Aorta (tissue), 5 donors: ENCODE data around the gene IRF3. TPM values are rescaled to one million over a fixed set of nuclear protein-coding genes. Genes with fewer than 3 reads are reported as not detected.

ENCODE experiments used
- ATAC-seq: fragments of 200-7000 bp; cut with Tn5 transposase; one replicate; pipeline ENCODE4 v1.9.1; 2022; ENCODE audit warnings: moderate library complexity; ENCODE audit not compliant: low FRiP score
- DNase-seq, 2 donors: peaks; one replicate each; pipeline ENCODE4 v3.0.0-alpha.2; 2020
- H3K27ac ChIP-seq, 2 donors: one replicate each; pipeline ENCODE4 v1.5.1; 2013; ENCODE audit warnings: low read length in 2 of 2, mild to moderate bottlenecking in 2 of 2, moderate library complexity in 2 of 2, control low read depth in 1 of 2, inconsistent platforms in 1 of 2, low read depth in 1 of 2
- H3K27me3 ChIP-seq, 2 donors: one replicate each; pipeline ENCODE4 v1.6.1; 2013; ENCODE audit warnings: control low read depth in 1 of 2, low read length in 1 of 2, mild to moderate bottlenecking in 1 of 2, moderate library complexity in 1 of 2; ENCODE audit not compliant: insufficient read depth in 2 of 2, control insufficient read depth in 1 of 2
- H3K36me3 ChIP-seq, 2 donors: one replicate each; pipeline ENCODE4 v1.6.1; 2013; ENCODE audit warnings: control low read depth in 1 of 2, low read length in 1 of 2, mild to moderate bottlenecking in 1 of 2; ENCODE audit not compliant: insufficient read depth in 2 of 2, control insufficient read depth in 1 of 2
- H3K4me1 ChIP-seq, 2 donors: one replicate each; pipeline ENCODE4 v1.6.1; 2013; ENCODE audit warnings: low read length in 2 of 2, control low read depth in 1 of 2, mild to moderate bottlenecking in 1 of 2, moderate library complexity in 1 of 2; ENCODE audit not compliant: insufficient read depth in 2 of 2, control insufficient read depth in 1 of 2
- H3K4me3 ChIP-seq, 2 donors: one replicate each; pipeline ENCODE4 v1.5.1; 2013; ENCODE audit warnings: low read length in 2 of 2, control low read depth in 1 of 2, mild to moderate bottlenecking in 1 of 2
- H3K9me3 ChIP-seq: one replicate; pipeline ENCODE4 v1.6.1; 2013; ENCODE audit warnings: mild to moderate bottlenecking, low read length; ENCODE audit not compliant: control insufficient read depth
- WGBS, 2 donors: extraction: QIAGEN DNeasy Blood & Tissue Kit; methylation state at CpG; one replicate each; pipeline ENCODE4 v1.1.7; 2013; 5-methylcytosine and 5-hydroxymethylcytosine counted together
- intact Hi-C, 2 donors: fragments of 100-400 bp; cut with DNase I; formaldehyde crosslinking; loops; one replicate each; pipeline versions ENCODE4 v1.14.2 to v1.15.0; 2022
- microRNA-seq, 2 donors: library from miRNA; unstranded; fragments of <30 nt; microRNA quantifications; one replicate each; pipeline ENCODE4 v1.2.0, GENCODE V29; 2020
- polyA plus RNA-seq, 2 donors: library from polyadenylated mRNA; stranded (reverse); fragments of 200-250 nt; gene quantifications; one replicate each; pipeline ENCODE4 v1.2.3, GENCODE V29; 2013
- total RNA-seq, 2 donors: library from RNA; stranded (reverse); fragmentation: NEBNext Ultra II Directional; extraction: Animal tissue kit (Norgen Biotek cat#: 25700); gene quantifications; one replicate each; pipeline ENCODE4 v1.2.1, GENCODE V29; 2021
- donor health status: healthy with polysubstance abuse.
- donor health status: Bipolar disorder and iron deficiency.
- donor health status: DM: no; HTN: no; CAD: no.
- donor health status: DM: no; HTN: no; CAD: no.
- donor health status: DM: yes; HTN: yes; CAD: no.

Gene IRF3
- total and polyA plus RNA-seq, 4 donors, result 37.8 to 278 (median 68.2) TPM

- Histone ChIP-seq H3K9me3 (no peaks in the 10 kb centered on the region), H3K36me3 (peaks cover 0 to 8% of the 10 kb centered on the region in 2 donors), H3K27ac (no peak overlapping the region), H3K4me1 (no peaks in the 10 kb centered on the region), H3K27me3 (no peaks in the 10 kb centered on the region), H3K4me3 (no peak overlapping the region)
- 78 to 80% methylated on average over 19 of the region's 19 CpGs for WGBS, 2 donors
- intact Hi-C loops, result no loop called here
- DNase-seq, result no peak
- ATAC-seq, result no peak
Measured at GRCh38 chr19:49614096-49614833, 51.4 kb downstream of the IRF3 start.

GRCh38 chr19:49613374-49613773 lies 52.3 kb downstream of the IRF3 start:
- DNase-seq (no peak), ATAC-seq (no peak)
- intact Hi-C loops, result no loop called here
- Histone ChIP-seq H3K4me3 (no peak overlapping the region), H3K9me3 (no peaks in the 10 kb centered on the region), H3K27me3 (no peaks in the 10 kb centered on the region), H3K36me3 (peaks cover 0 to 6% of the 10 kb centered on the region in 2 donors), H3K27ac (no peak overlapping the region), H3K4me1 (no peaks in the 10 kb centered on the region)
- 67% methylated on average over 4 of the region's 4 CpGs for WGBS, 2 donors

Small RNAs within 50 kb of the gene (microRNA-seq; reads per million reads assigned to microRNA genes)
- 0 reads per million in 2 donors for gene MIR5088

Other genes starting within 250 kb of the IRF3 start
- not detected for gene PTH2, start 242.4 kb downstream of the IRF3 start, total RNA-seq
- not detected for gene PTH2, start 242.4 kb downstream of the IRF3 start, polyA plus RNA-seq
- not detected for gene GFY, start 240.5 kb downstream of the IRF3 start, total RNA-seq
- gene GFY, start 240.5 kb downstream of the IRF3 start, polyA plus RNA-seq, result not detected
- 1 to 10 TPM; 1.0 to 4.7 TPM for gene SLC17A7, start 224.3 kb downstream of the IRF3 start, total RNA-seq
- under 1 TPM; 0.15 to 0.50 TPM for gene SLC17A7, start 224.3 kb downstream of the IRF3 start, polyA plus RNA-seq
- 10 to 100 TPM; 45.0 to 74.7 TPM for gene PIH1D1, start 214.0 kb downstream of the IRF3 start, total RNA-seq
- 100 to 1,000 TPM in 1 of 2 donors, 10 to 100 TPM in 1; 53.7 to 124 TPM for gene PIH1D1, start 214.0 kb downstream of the IRF3 start, polyA plus RNA-seq
- gene ALDH16A1, start 212.6 kb downstream of the IRF3 start, total RNA-seq, result 10 to 100 TPM; 17.1 to 23.7 TPM
- 10 to 100 TPM in 1 of 2 donors, 1 to 10 TPM in 1; 4.8 to 62.4 TPM for gene ALDH16A1, start 212.6 kb downstream of the IRF3 start, polyA plus RNA-seq
- 10 to 100 TPM in 1 of 2 donors, 1 to 10 TPM in 1; 6.3 to 17.6 TPM for gene FLT3LG, start 191.6 kb downstream of the IRF3 start, total RNA-seq
- gene FLT3LG, start 191.6 kb downstream of the IRF3 start, polyA plus RNA-seq, result 10 to 100 TPM; 15.9 to 36.0 TPM
- 1,000 to 10,000 TPM; 1,716 to 1,917 TPM for gene RPL13A, start 178.2 kb downstream of the IRF3 start, total RNA-seq
- 1,000 to 10,000 TPM; 3,431 to 4,797 TPM for gene RPL13A, start 178.2 kb downstream of the IRF3 start, polyA plus RNA-seq
- gene RPS11, start 169.4 kb downstream of the IRF3 start, total RNA-seq, result 1,000 to 10,000 TPM; 1,366 to 1,509 TPM
- gene RPS11, start 169.4 kb downstream of the IRF3 start, polyA plus RNA-seq, result 1,000 to 10,000 TPM; 4,943 to 7,722 TPM
- gene FCGRT, start 153.2 kb downstream of the IRF3 start, total RNA-seq, result 100 to 1,000 TPM; 204 to 287 TPM
- gene FCGRT, start 153.2 kb downstream of the IRF3 start, polyA plus RNA-seq, result 100 to 1,000 TPM; 146 to 162 TPM
- 10 to 100 TPM; 82.6 to 90.2 TPM for gene RCN3, start 137.9 kb downstream of the IRF3 start, total RNA-seq
- gene RCN3, start 137.9 kb downstream of the IRF3 start, polyA plus RNA-seq, result 100 to 1,000 TPM in 1 of 2 donors, 10 to 100 TPM in 1; 50.5 to 165 TPM
- gene NOSIP, start 85.3 kb downstream of the IRF3 start, total RNA-seq, result 10 to 100 TPM; 38.8 to 40.5 TPM
- 100 to 1,000 TPM in 1 of 2 donors, 10 to 100 TPM in 1; 52.5 to 135 TPM for gene NOSIP, start 85.3 kb downstream of the IRF3 start, polyA plus RNA-seq
- 1 to 10 TPM in 1 of 2 donors, under 1 TPM in 1; 0.49 to 1.2 TPM for gene PRRG2, start 84.5 kb downstream of the IRF3 start, total RNA-seq
- gene PRRG2, start 84.5 kb downstream of the IRF3 start, polyA plus RNA-seq, result 1 to 10 TPM in 1 of 2 donors, not detected in 1; 4.1 TPM
- gene PRR12, start 74.7 kb downstream of the IRF3 start, total RNA-seq, result 10 to 100 TPM; 20.2 to 31.3 TPM
- 10 to 100 TPM in 1 of 2 donors, 1 to 10 TPM in 1; 2.6 to 10.1 TPM for gene PRR12, start 74.7 kb downstream of the IRF3 start, polyA plus RNA-seq
- 100 to 1,000 TPM; 139 to 167 TPM for gene RRAS, start 25.7 kb downstream of the IRF3 start, total RNA-seq
- gene RRAS, start 25.7 kb downstream of the IRF3 start, polyA plus RNA-seq, result 100 to 1,000 TPM; 320 to 407 TPM
- 10 to 100 TPM; 53.0 to 54.5 TPM for gene SCAF1, start 23.6 kb downstream of the IRF3 start, total RNA-seq
- 10 to 100 TPM; 10.1 to 19.0 TPM for gene SCAF1, start 23.6 kb downstream of the IRF3 start, polyA plus RNA-seq
- 10 to 100 TPM in 1 of 2 donors, 1 to 10 TPM in 1; 9.9 to 14.0 TPM for gene BCL2L12, start 76 bp upstream of the IRF3 start, total RNA-seq
- gene BCL2L12, start 76 bp upstream of the IRF3 start, polyA plus RNA-seq, result 10 to 100 TPM in 1 of 2 donors, 1 to 10 TPM in 1; 5.8 to 16.4 TPM
- 10 to 100 TPM; 76.5 to 88.3 TPM for gene PRMT1, start 11.4 kb upstream of the IRF3 start, total RNA-seq
- 100 to 1,000 TPM in 1 of 2 donors, 10 to 100 TPM in 1; 68.5 to 110 TPM for gene PRMT1, start 11.4 kb upstream of the IRF3 start, polyA plus RNA-seq
- 1 to 10 TPM in 1 of 2 donors, under 1 TPM in 1; 0.94 to 4.8 TPM for gene ADM5, start 23.7 kb upstream of the IRF3 start, total RNA-seq
- gene ADM5, start 23.7 kb upstream of the IRF3 start, polyA plus RNA-seq, result under 1 TPM; 0.13 to 0.63 TPM
- gene CPT1C, start 25.3 kb upstream of the IRF3 start, total RNA-seq, result 10 to 100 TPM in 1 of 2 donors, 1 to 10 TPM in 1; 6.5 to 24.4 TPM
- 1 to 10 TPM; 1.9 to 5.7 TPM for gene CPT1C, start 25.3 kb upstream of the IRF3 start, polyA plus RNA-seq
- 1 to 10 TPM in 1 of 2 donors, under 1 TPM in 1; 0.42 to 2.6 TPM for gene TSKS, start 97.4 kb upstream of the IRF3 start, total RNA-seq
- gene TSKS, start 97.4 kb upstream of the IRF3 start, polyA plus RNA-seq, result under 1 TPM in 1 of 2 donors, not detected in 1; 0.38 TPM
- gene AP2A1, start 101.1 kb upstream of the IRF3 start, total RNA-seq, result 10 to 100 TPM; 71.3 to 77.5 TPM
- gene AP2A1, start 101.1 kb upstream of the IRF3 start, polyA plus RNA-seq, result 10 to 100 TPM; 19.9 to 63.1 TPM
- gene FUZ, start 147.4 kb upstream of the IRF3 start, total RNA-seq, result 10 to 100 TPM in 1 of 2 donors, 1 to 10 TPM in 1; 9.3 to 18.1 TPM
- 10 to 100 TPM; 11.5 to 27.8 TPM for gene FUZ, start 147.4 kb upstream of the IRF3 start, polyA plus RNA-seq
- 10 to 100 TPM; 27.2 to 40.3 TPM for gene MED25, start 152.4 kb upstream of the IRF3 start, total RNA-seq
- gene MED25, start 152.4 kb upstream of the IRF3 start, polyA plus RNA-seq, result 10 to 100 TPM; 18.3 to 52.8 TPM
- 100 to 1,000 TPM; 103 to 133 TPM for gene PTOV1, start 185.3 kb upstream of the IRF3 start, total RNA-seq
- gene PTOV1, start 185.3 kb upstream of the IRF3 start, polyA plus RNA-seq, result 100 to 1,000 TPM in 1 of 2 donors, 10 to 100 TPM in 1; 50.0 to 142 TPM
- gene PNKP, start 201.7 kb upstream of the IRF3 start, total RNA-seq, result 10 to 100 TPM; 65.2 to 76.5 TPM
- 10 to 100 TPM; 23.7 to 93.0 TPM for gene PNKP, start 201.7 kb upstream of the IRF3 start, polyA plus RNA-seq
- gene AKT1S1, start 211.5 kb upstream of the IRF3 start, total RNA-seq, result 10 to 100 TPM; 27.5 to 27.8 TPM
- gene AKT1S1, start 211.5 kb upstream of the IRF3 start, polyA plus RNA-seq, result 10 to 100 TPM; 24.4 to 44.6 TPM
- gene TBC1D17, start 211.8 kb upstream of the IRF3 start, total RNA-seq, result 10 to 100 TPM; 41.1 to 52.4 TPM
- gene TBC1D17, start 211.8 kb upstream of the IRF3 start, polyA plus RNA-seq, result 100 to 1,000 TPM in 1 of 2 donors, 10 to 100 TPM in 1; 22.7 to 102 TPM
- 1 to 10 TPM in 1 of 2 donors, under 1 TPM in 1; 0.84 to 7.2 TPM for gene IL4I1, start 231.0 kb upstream of the IRF3 start, total RNA-seq
- under 1 TPM in 1 of 2 donors, not detected in 1; 0.50 TPM for gene IL4I1, start 231.0 kb upstream of the IRF3 start, polyA plus RNA-seq